OCI-LY7 (cell line): ENCODE measurements around the gene FAM32A. TPM values are rescaled to one million over a fixed set of nuclear protein-coding genes. Genes with fewer than 3 reads are reported as not detected.

ENCODE experiments used
- BruUV-seq: library from RNA; stranded (reverse); fragments of 400-500 nt; replicated peaks from 2 replicates; lab custom pipeline; 2021; lab: Mats Ljungman, UMichigan
- CTCF ChIA-PET: fragments of 300-600 bp; sonication (Branson Sonifier 250); formaldehyde crosslinking; loops from one replicate; lab custom pipeline; 2022; ENCODE audit warnings: antibody characterized with exemption; ENCODE audit not compliant: unreplicated experiment; lab: Charles Lee
- POLR2A ChIA-PET: fragments of 300-600 bp; sonication (Branson Sonifier 250); formaldehyde crosslinking; loops from one replicate; lab custom pipeline; 2022; ENCODE audit warnings: antibody characterized with exemption; lab: Charles Lee
- DNase-seq: peaks from one replicate; pipeline ENCODE4 v3.0.0-alpha.2; 2015; ENCODE audit warnings: low spot score
- H2AFZ ChIP-seq: fragments of 200-600 bp; sonication (generic), shearing (Covaris generic); 2 replicates; pipeline ENCODE4 v1.6.1; 2014; ENCODE audit warnings: mild to moderate bottlenecking, antibody characterized with exemption, low read length, moderate library complexity
- H3K27ac ChIP-seq: fragments of 200-600 bp; sonication (generic); 2 replicates; pipeline ENCODE4 v1.5.1; 2014; ENCODE audit warnings: mixed run types, low read depth, mild to moderate bottlenecking, moderate library complexity, low read length, inconsistent platforms; ENCODE audit not compliant: poor library complexity, severe bottlenecking
- H3K36me3 ChIP-seq: fragments of 200-600 bp; sonication (generic); 2 replicates; pipeline ENCODE4 v1.6.1; 2014; ENCODE audit warnings: mild to moderate bottlenecking, antibody characterized with exemption, low read length, moderate library complexity, mixed read lengths; ENCODE audit not compliant: insufficient read depth
- H3K4me1 ChIP-seq: fragments of 200-600 bp; sonication (generic); 2 replicates; pipeline ENCODE4 v1.5.1; 2014; ENCODE audit warnings: mild to moderate bottlenecking, low read length; ENCODE audit not compliant: insufficient read depth, poor library complexity, severe bottlenecking
- H3K4me2 ChIP-seq: fragments of 200-600 bp; sonication (generic); 2 replicates; pipeline ENCODE4 v1.6.1; 2014; ENCODE audit warnings: mild to moderate bottlenecking, low read length
- H3K4me3 ChIP-seq: fragments of 200-600 bp; sonication (generic); 2 replicates; pipeline ENCODE4 v1.5.1; 2014; ENCODE audit warnings: mild to moderate bottlenecking, low read depth, low read length; ENCODE audit not compliant: poor library complexity, severe bottlenecking
- H3K79me2 ChIP-seq: fragments of 200-600 bp; sonication (generic); 2 replicates; pipeline ENCODE4 v1.6.1; 2016; ENCODE audit warnings: low read depth, mild to moderate bottlenecking, low read length, moderate library complexity, mixed read lengths; ENCODE audit not compliant: insufficient read depth
- H3K9me2 ChIP-seq: fragments of 200-600 bp; sonication (generic); 2 replicates; pipeline ENCODE4 v1.6.1; 2016; ENCODE audit warnings: mild to moderate bottlenecking, low read length, mixed read lengths; ENCODE audit not compliant: insufficient read depth
- H3K9me3 ChIP-seq: fragments of 200-600 bp; sonication (generic); 2 replicates; pipeline ENCODE4 v1.6.1; 2014; ENCODE audit warnings: mild to moderate bottlenecking, mixed run types, low read length, mixed read lengths
- H4K20me1 ChIP-seq: fragments of 200-600 bp; sonication (generic); 2 replicates; pipeline ENCODE4 v1.6.1; 2014; ENCODE audit warnings: mild to moderate bottlenecking, antibody characterized with exemption, low read length, moderate library complexity, mixed read lengths; ENCODE audit not compliant: insufficient read depth
- EZH2phosphoT487 ChIP-seq: fragments of 200-600 bp; sonication (generic); IDR thresholded peaks from 2 replicates; pipeline ENCODE4 v1.6.1; 2018; ENCODE audit warnings: low read depth, borderline replicate concordance, mild to moderate bottlenecking, mixed run types, antibody characterized with exemption, low read length, moderate library complexity, mixed read lengths
- intact Hi-C: fragments of 100-400 bp; cut with micrococcal nuclease; formaldehyde crosslinking; loops from one replicate; pipeline ENCODE4 v1.10.0; 2022; ENCODE audit not compliant: unreplicated experiment
- total RNA-seq, 2 experiments: library from RNA; depleted of rRNA in 1 of 2; stranded (reverse); fragments of >200 nt in 1 of 2; shearing (Covaris generic) in 1 of 2; gene quantifications; 2 replicates each; pipeline ENCODE4 v1.2.3, GENCODE V29; 2014 to 2022
- TF ChIP-seq, protein P1 (sequence below): fragments of 200-600 bp; sonication (generic); conservative IDR thresholded peaks from 2 replicates; pipeline ENCODE4 v1.5.1; 2014; ENCODE audit warnings: mild to moderate bottlenecking, antibody characterized with exemption, low read length, moderate library complexity, mixed read lengths

FAM32A gene
- total RNA-seq, 2 experiments from 2014 or later, result 64.5 to 71.0 TPM

DNA sequence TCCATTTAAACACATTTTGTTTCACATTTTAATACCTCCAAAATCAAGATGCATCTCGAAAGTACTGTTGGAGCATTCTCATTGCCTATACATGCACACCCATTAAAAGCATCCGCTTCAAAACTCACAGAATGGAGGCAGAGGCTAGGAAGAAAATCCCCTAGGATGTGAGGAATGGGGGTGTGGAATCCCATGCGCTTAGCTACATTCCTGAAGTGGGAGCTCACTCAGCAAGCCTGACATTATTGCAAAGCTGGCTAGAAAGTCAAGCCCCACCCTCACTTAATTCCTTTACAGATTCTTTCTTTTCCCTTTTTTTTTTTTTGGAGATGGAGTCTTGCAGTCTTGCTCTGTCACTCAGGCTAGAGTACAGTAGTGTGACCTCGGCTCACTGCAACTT, 4.6 kb upstream of the FAM32A start:
- Histone ChIP-seq H3K9me3 (peaks cover 6% of the 10 kb centered on the region), H3K4me3 (no peak overlapping the region), H3K27ac (no peak overlapping the region), H3K9me2 (no peaks in the 10 kb centered on the region), H3K79me2 (peaks cover 3% of the 10 kb centered on the region; the same call in 1 of the 2 replicates), H2AFZ (peak overlapping the region; percentile 56; the same call in 1 of the 2 replicates), H3K36me3 (no peaks in the 10 kb centered on the region), H3K4me2 (no peak overlapping the region), H3K4me1 (peaks cover 38% of the 10 kb centered on the region), H4K20me1 (no peaks in the 10 kb centered on the region)
- POLR2A ChIA-PET, result interaction anchor here (0.7 to 1.2 kb wide), 5 partner anchors 60 to 892 kb away, joined by 3 to 4 read pairs (median 3); no protein-coding TSS in a partner anchor
- no peak for DNase-seq
- BruUV-seq, result no TSS peak
- CTCF ChIA-PET, result no interaction called here
- TF ChIP-seq, protein P1, sequence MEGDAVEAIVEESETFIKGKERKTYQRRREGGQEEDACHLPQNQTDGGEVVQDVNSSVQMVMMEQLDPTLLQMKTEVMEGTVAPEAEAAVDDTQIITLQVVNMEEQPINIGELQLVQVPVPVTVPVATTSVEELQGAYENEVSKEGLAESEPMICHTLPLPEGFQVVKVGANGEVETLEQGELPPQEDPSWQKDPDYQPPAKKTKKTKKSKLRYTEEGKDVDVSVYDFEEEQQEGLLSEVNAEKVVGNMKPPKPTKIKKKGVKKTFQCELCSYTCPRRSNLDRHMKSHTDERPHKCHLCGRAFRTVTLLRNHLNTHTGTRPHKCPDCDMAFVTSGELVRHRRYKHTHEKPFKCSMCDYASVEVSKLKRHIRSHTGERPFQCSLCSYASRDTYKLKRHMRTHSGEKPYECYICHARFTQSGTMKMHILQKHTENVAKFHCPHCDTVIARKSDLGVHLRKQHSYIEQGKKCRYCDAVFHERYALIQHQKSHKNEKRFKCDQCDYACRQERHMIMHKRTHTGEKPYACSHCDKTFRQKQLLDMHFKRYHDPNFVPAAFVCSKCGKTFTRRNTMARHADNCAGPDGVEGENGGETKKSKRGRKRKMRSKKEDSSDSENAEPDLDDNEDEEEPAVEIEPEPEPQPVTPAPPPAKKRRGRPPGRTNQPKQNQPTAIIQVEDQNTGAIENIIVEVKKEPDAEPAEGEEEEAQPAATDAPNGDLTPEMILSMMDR, result no peak
- TF ChIP-seq EZH2phosphoT487, result no peak
- intact Hi-C loops, result no loop called here

DNA sequence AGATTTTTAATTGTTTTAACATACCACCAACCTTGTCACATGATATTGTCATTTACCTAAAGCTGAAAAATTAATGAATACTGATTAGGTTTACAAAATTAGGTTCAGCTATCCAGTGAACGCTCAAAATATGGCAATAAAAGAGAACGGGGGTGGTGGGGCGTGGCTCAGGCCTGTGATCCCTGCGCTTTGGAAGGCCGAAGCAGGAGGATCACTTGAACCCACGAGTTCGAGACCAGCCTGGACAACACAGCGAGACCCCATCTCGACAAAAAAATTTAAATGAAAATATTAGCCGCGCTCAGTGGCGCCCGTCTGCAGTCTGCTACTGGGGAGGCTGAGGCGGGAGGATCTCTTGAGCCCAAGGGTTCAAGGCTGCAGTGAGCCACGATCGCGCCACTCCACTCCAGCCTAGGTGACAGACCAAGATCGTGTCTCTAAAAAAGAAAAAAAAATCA, 516 bp upstream of the FAM32A start:
- peak overlapping the region; percentile 88 for H3K4me3 ChIP-seq
- BruUV-seq, result no TSS peak
- intact Hi-C loops, result loop anchor here (2.0 kb wide), 1 partner anchor 74 kb away; the partner anchor contains the start of gene RAB8A

More for the DNA sequence above, 516 bp upstream of the FAM32A start:
- H3K27ac ChIP-seq, result peak overlapping the region; percentile 15
- H3K9me3 ChIP-seq, result no peaks in the 10 kb centered on the region
- no peak for DNase-seq
- peak overlapping the region; percentile 89; the same call in 1 of the 2 replicates for H2AFZ ChIP-seq
- no peaks in the 10 kb centered on the region for H3K9me2 ChIP-seq
- H3K79me2 ChIP-seq, result peaks cover 17% of the 10 kb centered on the region
- CTCF ChIA-PET, result interaction anchor here (0.6 to 0.9 kb wide), 3 partner anchors 13 to 114 kb away, joined by 3 to 6 read pairs (median 3); partner anchors contain the start of gene AP1M1
- TF ChIP-seq, protein P1, result no peak
- TF ChIP-seq EZH2phosphoT487, result no peak
- H3K4me1 ChIP-seq, result peaks cover 45% of the 10 kb centered on the region
- peaks cover 23% of the 10 kb centered on the region for H3K36me3 ChIP-seq
- POLR2A ChIA-PET, result interaction anchor here (0.6 to 1.9 kb wide), 8 partner anchors 10 to 174 kb away, joined by 3 to 13 read pairs (median 4); partner anchors contain the start of gene AP1M1
- no peaks in the 10 kb centered on the region for H4K20me1 ChIP-seq
- H3K4me2 ChIP-seq, result peak overlapping the region; percentile 58
